SU-DHL-6 (cell line): ENCODE measurements around the gene UGT1A10.

Experiments
- H2AFZ ChIP-seq: fragments of 200-600 bp; sonication (generic); 2 replicates; pipeline ENCODE4 v1.6.1; 2014; ENCODE audit warnings: low read depth, mild to moderate bottlenecking, moderate library complexity, mixed read lengths, antibody characterized with exemption, low read length; ENCODE audit not compliant: severe bottlenecking
- H3F3A ChIP-seq: fragments of 200-600 bp; shearing (Covaris generic); 2 replicates; pipeline ENCODE4 v1.6.0; 2016; ENCODE audit warnings: antibody characterized with exemption, mild to moderate bottlenecking; ENCODE audit not compliant: insufficient read depth
- H3K27ac ChIP-seq: fragments of 200-600 bp; sonication (generic); 2 replicates; pipeline ENCODE4 v1.5.1; 2016; ENCODE audit warnings: low read depth, mild to moderate bottlenecking, low read length, moderate library complexity, mixed read lengths
- H3K27me3 ChIP-seq: fragments of 200-600 bp; sonication (generic), shearing (Covaris generic); 2 replicates; pipeline ENCODE4 v1.6.0; 2014; ENCODE audit warnings: mild to moderate bottlenecking, low read length
- H3K36me3 ChIP-seq: fragments of 200-600 bp; sonication (generic); 2 replicates; pipeline ENCODE4 v1.6.1; 2014; ENCODE audit warnings: mild to moderate bottlenecking, low read length, mixed read lengths
- H3K4me2 ChIP-seq: fragments of 300-600, 200-600 bp; shearing (Covaris generic), sonication (generic); 2 replicates; pipeline ENCODE4 v1.6.0; 2014; ENCODE audit warnings: low read length, low read depth, mild to moderate bottlenecking; ENCODE audit not compliant: poor library complexity, severe bottlenecking
- H3K4me3 ChIP-seq: fragments of 200-600 bp; sonication (generic); 2 replicates; pipeline ENCODE4 v1.5.1; 2014; ENCODE audit warnings: antibody characterized with exemption, low read length, mild to moderate bottlenecking, mixed read lengths; ENCODE audit not compliant: insufficient read depth, poor library complexity, severe bottlenecking
- H3K79me2 ChIP-seq: fragments of 200-600 bp; sonication (generic); 2 replicates; pipeline ENCODE4 v1.6.1; 2014; ENCODE audit warnings: mild to moderate bottlenecking, low read length, moderate library complexity; ENCODE audit not compliant: insufficient read depth
- H3K9ac ChIP-seq: fragments of 200-600 bp; sonication (generic); 2 replicates; pipeline ENCODE4 v1.7.0; 2014; ENCODE audit warnings: mild to moderate bottlenecking, low read length
- H3K9me2 ChIP-seq: fragments of 200-600 bp; sonication (generic); replicated peaks from 2 replicates; pipeline ENCODE4 v1.6.1; 2014; ENCODE audit warnings: low read length; ENCODE audit not compliant: insufficient read depth
- H3K9me3 ChIP-seq: fragments of 200-600 bp; sonication (generic); 2 replicates; pipeline ENCODE4 v1.6.1; 2014; ENCODE audit warnings: low read length, mixed read lengths; ENCODE audit not compliant: insufficient read depth
- H4K20me1 ChIP-seq: fragments of 200-600 bp; sonication (generic); 2 replicates; pipeline ENCODE4 v1.6.1; 2014; ENCODE audit warnings: low read depth, mild to moderate bottlenecking, antibody characterized with exemption, low read length, moderate library complexity, mixed read lengths
- CTCF ChIP-seq: fragments of 200-600 bp; sonication (generic); IDR thresholded peaks from one replicate; pipeline ENCODE4 v1.5.1; 2017; ENCODE audit warnings: antibody characterized with exemption, mild to moderate bottlenecking, low read length, moderate library complexity; ENCODE audit not compliant: insufficient read depth, poor library complexity, severe bottlenecking
- EZH2phosphoT487 ChIP-seq: fragments of 200-600 bp; sonication (generic), shearing (Covaris generic); conservative IDR thresholded peaks from 2 replicates; pipeline ENCODE4 v1.6.1; 2018; ENCODE audit warnings: mild to moderate bottlenecking, antibody characterized with exemption, low read length, moderate library complexity, mixed read lengths

Gene UGT1A10

GRCh38 chr2:233801357-233802131, 165.3 kb downstream of the UGT1A10 start:
- no peak overlapping the region for H3K27ac ChIP-seq
- H3F3A ChIP-seq: no peaks in the 10 kb centered on the region
- H3K79me2 ChIP-seq: no peaks in the 10 kb centered on the region
- no peaks in the 10 kb centered on the region for H4K20me1 ChIP-seq
- no peak overlapping the region for H3K9ac ChIP-seq
- H2AFZ ChIP-seq: no peak overlapping the region
- no peaks in the 10 kb centered on the region for H3K9me2 ChIP-seq
- H3K9me3 ChIP-seq: no peaks in the 10 kb centered on the region
- no peak overlapping the region for H3K4me3 ChIP-seq
- no peak overlapping the region for H3K4me2 ChIP-seq
- TF ChIP-seq EZH2phosphoT487 (no peak), CTCF (no peak)
- H3K36me3 ChIP-seq: no peaks in the 10 kb centered on the region
- H3K27me3 ChIP-seq: no peaks in the 10 kb centered on the region

GRCh38 chr2:233802132-233802815, 166.0 kb downstream of the UGT1A10 start:
- Histone ChIP-seq H3F3A (no peaks in the 10 kb centered on the region), H3K9me2 (no peaks in the 10 kb centered on the region), H4K20me1 (no peaks in the 10 kb centered on the region), H3K27ac (no peak overlapping the region), H3K9ac (no peak overlapping the region), H3K9me3 (no peaks in the 10 kb centered on the region), H3K4me3 (no peak overlapping the region), H3K36me3 (no peaks in the 10 kb centered on the region), H2AFZ (no peak overlapping the region), H3K27me3 (no peaks in the 10 kb centered on the region), H3K4me2 (no peak overlapping the region), H3K79me2 (no peaks in the 10 kb centered on the region)
- no peak for TF ChIP-seq CTCF
- no peak for TF ChIP-seq EZH2phosphoT487

- H3K9ac ChIP-seq: no peak overlapping the region
- TF ChIP-seq EZH2phosphoT487 (no peak), CTCF (no peak)
- H3K27ac ChIP-seq: no peak overlapping the region
- H3K4me3 ChIP-seq: no peak overlapping the region
- H2AFZ ChIP-seq: no peak overlapping the region
- H3K4me2 ChIP-seq: no peak overlapping the region
- no peaks in the 10 kb centered on the region for H3F3A ChIP-seq
- no peaks in the 10 kb centered on the region for H3K9me3 ChIP-seq
- no peaks in the 10 kb centered on the region for H3K79me2 ChIP-seq
- no peaks in the 10 kb centered on the region for H3K9me2 ChIP-seq
- H3K27me3 ChIP-seq: no peaks in the 10 kb centered on the region
- H4K20me1 ChIP-seq: no peaks in the 10 kb centered on the region
- H3K36me3 ChIP-seq: no peaks in the 10 kb centered on the region
These were observed 167.2 kb downstream of the UGT1A10 start for GRCh38 chr2:233803292-233803911.
